Osteocyte (in vitro differentiated cells): ENCODE measurements around the gene TMPRSS11A. TPM values are rescaled to one million over a fixed set of nuclear protein-coding genes. Genes with fewer than 3 reads are reported as not detected.
A peak's percentile ranks its signal among the peaks of the same experiment; 100 is the strongest.

Experiments used
- DNase-seq: peaks from one replicate; pipeline ENCODE4 v3.0.0; 2021; ENCODE audit warnings: mixed read lengths; ENCODE audit not compliant: unreplicated experiment; ENCODE audit errors: extremely low spot score
- H3K27ac Mint-ChIP-seq: one replicate; pipeline ENCODE4 v1.8.0; 2021; ENCODE audit warnings: mild to moderate bottlenecking, mixed read lengths; ENCODE audit not compliant: unreplicated experiment
- H3K27me3 Mint-ChIP-seq: one replicate; pipeline ENCODE4 v1.8.0; 2021; ENCODE audit warnings: mixed read lengths; ENCODE audit not compliant: unreplicated experiment
- H3K36me3 Mint-ChIP-seq: one replicate; pipeline ENCODE4 v1.8.0; 2021; ENCODE audit warnings: mixed read lengths; ENCODE audit not compliant: unreplicated experiment
- H3K4me1 Mint-ChIP-seq: one replicate; pipeline ENCODE4 v1.8.0; 2021; ENCODE audit warnings: mixed read lengths; ENCODE audit not compliant: unreplicated experiment
- H3K4me3 Mint-ChIP-seq: one replicate; pipeline ENCODE4 v1.8.0; 2021; ENCODE audit warnings: mild to moderate bottlenecking, moderate library complexity, mixed read lengths; ENCODE audit not compliant: unreplicated experiment
- H3K9me3 Mint-ChIP-seq: one replicate; pipeline ENCODE4 v1.8.0; 2021; ENCODE audit warnings: mixed read lengths; ENCODE audit not compliant: unreplicated experiment
- CTCF ChIP-seq: fragments of 200-600 bp; sonication (generic); IDR thresholded peaks from 2 replicates; pipeline ENCODE4 v1.5.0; 2021; ENCODE audit warnings: antibody characterized with exemption, mild to moderate bottlenecking, moderate library complexity
- total RNA-seq: library from RNA; stranded (reverse); gene quantifications from 2 replicates; pipeline ENCODE4 v1.2.1, GENCODE V29; 2021

TMPRSS11A gene
- total RNA-seq, 1 donor from 2014 or later = not detected

- DNase-seq = no peak
- Mint-ChIP-seq H3K4me3 (no peak overlapping the region), H3K4me1 (no peaks in the 10 kb centered on the region), H3K9me3 (no peaks in the 10 kb centered on the region), H3K27ac (no peak overlapping the region), H3K36me3 (no peaks in the 10 kb centered on the region), H3K27me3 (peaks cover 30% of the 10 kb centered on the region)
- TF ChIP-seq CTCF = no peak
Observed at GRCh38 chr4:67911638-67912037, 51.7 kb downstream of the TMPRSS11A start.

DNA sequence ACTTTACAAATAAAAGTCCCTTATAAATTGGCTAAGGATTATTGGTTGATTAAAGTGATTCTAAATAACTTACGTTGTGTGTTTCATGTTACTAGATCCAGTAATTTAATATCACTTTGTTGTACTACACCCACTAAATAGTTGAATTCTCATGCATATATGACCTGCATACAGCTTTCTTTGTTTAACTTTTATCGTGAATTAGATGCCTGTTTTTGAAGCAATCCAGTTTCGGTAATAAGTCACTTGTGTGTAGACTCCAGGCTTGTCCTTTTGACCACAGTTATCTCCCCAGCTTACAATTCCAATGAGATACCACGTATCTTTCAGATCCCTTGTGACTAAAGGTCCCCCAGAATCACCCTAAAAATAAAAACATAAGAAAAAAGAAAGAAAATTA is 52.2 kb downstream of the TMPRSS11A start:
- Mint-ChIP-seq H3K36me3 (no peaks in the 10 kb centered on the region), H3K4me3 (no peak overlapping the region), H3K9me3 (no peaks in the 10 kb centered on the region), H3K27me3 (peaks cover 30% of the 10 kb centered on the region), H3K4me1 (no peaks in the 10 kb centered on the region), H3K27ac (no peak overlapping the region)
- TF ChIP-seq CTCF = no peak
- DNase-seq = no peak

DNA sequence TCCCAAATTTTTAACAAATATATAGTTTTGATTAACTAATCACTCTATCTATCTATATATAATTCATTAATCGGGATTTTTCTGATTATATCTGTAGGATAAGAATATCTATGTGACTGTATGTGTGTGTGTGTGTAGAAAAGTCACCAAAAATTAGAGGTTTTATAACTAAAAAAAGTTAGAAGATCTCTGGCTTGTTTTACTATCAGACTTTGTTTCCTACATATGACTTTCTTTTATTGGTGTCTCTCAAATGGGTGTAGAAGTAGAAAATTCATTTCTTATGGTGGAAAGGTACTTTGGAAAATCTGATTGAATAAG is 52.7 kb downstream of the TMPRSS11A start:
- H3K4me3 Mint-ChIP-seq = no peak overlapping the region
- no peak for TF ChIP-seq CTCF
- H3K4me1 Mint-ChIP-seq = no peaks in the 10 kb centered on the region
- no peaks in the 10 kb centered on the region for H3K9me3 Mint-ChIP-seq
- H3K27me3 Mint-ChIP-seq = peaks cover 31% of the 10 kb centered on the region
- no peaks in the 10 kb centered on the region for H3K36me3 Mint-ChIP-seq
- DNase-seq = no peak
- no peak overlapping the region for H3K27ac Mint-ChIP-seq

DNA sequence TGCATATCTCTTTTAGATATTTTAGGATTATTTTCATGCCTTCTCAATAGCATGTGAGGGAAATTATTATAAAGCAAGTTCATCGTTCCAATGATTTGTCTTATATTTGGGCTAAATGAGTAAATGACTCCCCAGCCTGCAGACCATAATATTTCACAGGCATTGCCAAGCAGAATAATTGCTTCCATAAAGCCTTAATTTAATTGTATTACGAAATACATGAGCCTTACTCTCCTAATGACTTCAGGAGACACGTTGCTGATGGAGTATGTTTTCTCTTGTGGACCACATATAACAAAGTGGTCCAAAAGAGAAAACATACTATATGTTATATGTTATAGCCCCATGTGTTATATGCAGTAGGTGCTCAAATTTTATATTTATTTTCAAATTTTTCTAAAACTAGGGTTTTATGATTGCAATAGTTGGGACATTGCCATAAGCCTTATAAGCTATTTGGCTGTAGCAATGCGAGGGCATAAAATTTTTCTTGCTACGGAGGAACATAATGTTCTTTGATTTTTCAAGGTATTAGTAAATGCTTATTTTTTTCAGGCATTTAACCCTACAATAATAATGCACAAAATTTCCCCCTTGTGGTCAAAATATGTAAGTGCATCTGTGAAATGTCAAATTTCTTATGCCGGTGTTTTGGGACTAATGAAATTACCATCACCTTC is 53.2 kb downstream of the TMPRSS11A start:
- H3K27me3 Mint-ChIP-seq = peaks cover 35% of the 10 kb centered on the region
- no peaks in the 10 kb centered on the region for H3K9me3 Mint-ChIP-seq
- H3K4me1 Mint-ChIP-seq = no peaks in the 10 kb centered on the region
- no peak for DNase-seq
- H3K4me3 Mint-ChIP-seq = no peak overlapping the region
- H3K36me3 Mint-ChIP-seq = no peaks in the 10 kb centered on the region
- peak; percentile 70 for TF ChIP-seq CTCF
- H3K27ac Mint-ChIP-seq = no peak overlapping the region

DNA sequence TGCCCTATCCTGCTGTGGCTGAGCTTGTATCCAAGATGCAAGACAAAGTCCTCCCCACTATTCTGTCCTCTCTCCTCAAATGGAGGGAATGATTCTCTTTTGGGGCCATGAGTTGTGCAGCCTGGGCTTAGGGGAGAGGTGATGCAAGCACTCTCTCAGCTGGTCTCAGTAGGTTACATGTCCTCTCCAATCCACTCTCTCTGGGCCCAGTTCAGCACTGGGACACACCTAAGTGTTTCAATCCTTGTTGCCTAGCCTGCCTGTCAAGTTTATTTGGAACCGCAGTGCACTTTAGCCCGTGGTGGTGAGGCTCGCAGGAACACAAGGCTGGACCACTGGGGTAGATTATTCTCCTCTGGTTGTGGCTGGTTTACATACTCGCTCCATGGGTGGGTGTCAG is 55.6 kb downstream of the TMPRSS11A start:
- no peak for TF ChIP-seq CTCF
- H3K4me3 Mint-ChIP-seq = no peak overlapping the region
- no peak overlapping the region for H3K27ac Mint-ChIP-seq
- no peak for DNase-seq
- H3K27me3 Mint-ChIP-seq = peaks cover 35% of the 10 kb centered on the region
- H3K36me3 Mint-ChIP-seq = no peaks in the 10 kb centered on the region
- no peaks in the 10 kb centered on the region for H3K4me1 Mint-ChIP-seq
- H3K9me3 Mint-ChIP-seq = no peaks in the 10 kb centered on the region
